Measurements from ENCODE around the gene CLPX.
"Not testable (repeated sequence)": the region's sequence is repeated elsewhere in the genome, so short reads cannot be mapped to it uniquely, and the experiment has no call there.

CLPX gene

DNA sequence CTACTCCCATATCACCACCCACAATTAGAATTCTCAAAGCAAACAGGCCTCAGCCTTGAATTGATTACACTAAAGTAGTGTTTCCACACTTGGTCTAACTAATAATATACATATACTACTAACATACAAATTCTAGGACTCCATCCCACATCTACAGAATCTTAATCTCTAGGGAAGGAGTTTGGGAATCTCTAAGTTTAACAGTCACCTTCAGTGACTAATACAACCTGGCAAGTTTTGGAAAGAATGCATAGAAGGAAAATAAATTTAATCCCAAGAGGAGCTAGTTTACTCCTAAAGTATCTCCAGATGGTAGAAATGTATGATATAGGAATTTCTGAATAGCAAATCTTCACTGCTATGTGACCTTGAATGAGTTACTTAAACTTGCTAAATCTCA is 9.1 kb downstream of the CLPX start:
- no peak overlapping the region for H3K27ac ChIP-seq
- DNase-seq (ENCODE audit: low read depth, low spot score), result no peak

DNA sequence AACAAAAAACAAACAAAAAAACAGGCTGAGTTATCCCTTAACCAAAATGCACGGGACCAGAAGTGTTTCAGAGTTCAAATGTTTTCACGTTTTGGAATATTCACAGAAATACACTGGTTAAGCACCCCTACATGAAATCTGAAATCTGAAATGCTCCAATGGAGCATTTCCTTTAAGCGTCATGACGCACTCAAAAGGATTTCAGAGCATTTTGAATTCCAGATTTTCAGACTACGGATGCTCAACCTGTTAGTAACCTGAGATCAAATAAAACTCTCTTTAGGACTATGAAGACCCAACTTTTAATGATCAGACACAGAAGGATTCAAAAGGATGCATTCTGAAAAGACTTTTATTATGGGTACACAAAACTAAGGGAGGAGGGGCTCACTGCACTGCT is 9.6 kb downstream of the CLPX start:
- no peak for DNase-seq (ENCODE audit: low read depth, low spot score)
- H3K27ac ChIP-seq, result no peak overlapping the region

DNA sequence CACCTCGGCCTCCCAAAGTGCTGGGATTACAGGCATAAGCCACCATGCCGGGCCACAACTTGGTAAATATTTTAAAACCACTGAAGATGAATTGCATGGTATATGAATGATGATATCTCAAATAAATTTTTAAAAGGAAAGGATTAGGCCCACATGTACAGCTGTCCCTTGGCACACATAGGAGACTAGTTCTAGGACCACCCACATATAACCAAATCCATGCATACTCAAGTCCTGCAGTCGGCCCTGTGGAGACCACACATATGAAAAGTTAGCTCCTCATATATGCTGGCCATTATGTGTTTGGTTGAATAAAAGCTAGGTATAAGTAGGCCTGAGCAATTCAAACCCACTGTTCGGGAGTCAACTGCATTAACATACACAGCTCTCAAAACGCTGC is 10.6 kb downstream of the CLPX start:
- no peak overlapping the region for H3K27ac ChIP-seq
- DNase-seq (ENCODE audit: low read depth, low spot score), result no peak

DNA sequence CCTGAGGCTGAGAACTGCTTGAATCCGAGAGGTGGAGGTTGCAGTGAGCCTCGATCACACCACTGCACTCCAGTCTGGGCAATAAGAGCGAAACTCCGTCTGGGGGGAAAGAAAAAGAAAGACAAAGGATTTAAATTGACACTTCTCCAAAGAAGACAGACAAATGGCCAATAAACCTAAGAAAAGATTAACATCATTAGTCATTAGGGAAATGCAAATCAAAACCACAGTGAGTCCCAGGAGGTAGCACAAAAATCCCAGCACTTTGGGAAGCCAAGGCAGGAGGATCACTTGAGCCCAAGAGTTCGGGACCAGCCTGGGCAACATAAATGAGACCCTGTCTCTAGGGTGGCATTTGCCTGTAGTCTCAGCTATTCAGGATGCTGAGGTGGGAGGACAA is 12.6 kb downstream of the CLPX start:
- H3K27ac ChIP-seq, result peak overlapping the region; percentile 35
- no peak for DNase-seq (ENCODE audit: low read depth, low spot score)

DNA sequence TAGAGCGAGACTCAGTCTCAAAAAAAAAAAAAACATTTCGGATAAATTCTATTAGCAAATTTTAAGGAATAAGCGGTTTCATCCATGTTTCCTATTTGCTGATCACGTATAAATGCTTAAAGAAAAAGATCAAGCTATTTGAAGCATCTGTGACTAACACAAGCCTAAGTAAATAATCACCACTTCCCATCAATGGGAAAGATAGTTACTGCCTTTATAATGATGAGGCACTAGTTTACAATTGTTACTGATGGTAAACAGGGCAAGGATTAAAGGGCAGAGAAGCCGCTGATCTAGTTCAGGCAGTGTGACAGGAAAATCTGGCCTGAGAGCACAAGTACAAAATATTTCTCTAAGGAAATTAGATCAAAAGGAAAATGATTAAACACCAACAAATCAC is 13.7 kb downstream of the CLPX start:
- peak overlapping the region; percentile 35 for H3K27ac ChIP-seq
- DNase-seq (ENCODE audit: low read depth, low spot score), result no peak

DNA sequence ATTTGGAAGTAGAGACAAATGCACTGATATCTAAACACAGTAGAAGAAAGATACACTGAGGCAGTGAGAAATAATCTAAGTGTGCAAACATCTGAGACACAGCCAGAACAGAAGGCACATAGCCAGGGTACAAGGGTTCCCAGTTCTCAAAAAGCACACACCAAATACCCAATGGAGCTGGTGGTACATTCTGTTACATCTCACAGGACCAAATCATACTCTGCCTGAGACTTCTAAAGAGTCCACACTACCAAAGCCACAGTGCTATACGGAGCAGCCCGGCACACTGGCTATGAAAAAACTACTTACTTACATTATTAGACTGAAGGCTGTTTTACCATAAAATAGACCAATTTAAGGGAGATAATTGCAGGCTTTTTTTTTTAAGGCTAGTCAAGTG is 19.3 kb downstream of the CLPX start:
- DNase-seq (ENCODE audit: low read depth, low spot score), result no peak
- H3K27ac ChIP-seq, result no peak overlapping the region

DNA sequence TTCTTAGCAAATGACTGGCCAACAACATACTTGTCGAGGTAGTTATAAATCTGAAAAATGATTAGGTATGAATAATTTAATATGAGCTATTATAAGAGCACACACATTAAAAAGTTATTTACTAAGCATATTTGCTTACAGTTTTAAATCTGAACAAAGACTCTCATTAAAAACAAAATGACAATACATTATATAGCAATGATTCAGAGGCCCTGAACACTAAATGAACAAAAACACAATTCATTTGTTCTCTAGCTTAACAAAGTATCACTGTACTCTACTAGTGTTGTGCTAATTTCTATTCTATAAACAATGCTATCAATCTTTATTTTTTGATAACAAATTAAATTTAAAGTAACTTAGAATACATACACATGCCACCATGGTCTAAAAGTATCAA is 21.0 kb downstream of the CLPX start:
- no peak overlapping the region for H3K27ac ChIP-seq
- no peak for DNase-seq (ENCODE audit: low read depth, low spot score)

DNA sequence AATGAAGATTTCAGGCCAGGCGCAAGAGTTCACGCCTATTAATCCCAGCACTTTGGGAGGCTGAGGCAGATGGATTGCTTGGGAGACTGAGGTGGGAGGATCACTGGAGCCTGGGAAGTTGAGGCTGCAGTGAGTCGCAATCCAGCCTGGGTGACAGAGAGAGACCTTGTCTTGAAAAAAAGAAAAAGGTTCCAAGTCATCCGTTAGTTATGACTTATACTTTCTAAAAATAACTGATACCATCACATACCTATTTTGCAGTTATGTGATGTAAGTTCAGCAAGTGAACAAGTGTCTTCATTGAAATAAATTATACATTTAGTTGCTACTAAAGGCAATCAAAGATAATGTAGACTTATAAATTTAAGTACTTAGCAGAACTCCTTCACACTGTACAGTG is 22.1 kb downstream of the CLPX start:
- no peak for DNase-seq (ENCODE audit: low read depth, low spot score)
- no peak overlapping the region for H3K27ac ChIP-seq

DNA sequence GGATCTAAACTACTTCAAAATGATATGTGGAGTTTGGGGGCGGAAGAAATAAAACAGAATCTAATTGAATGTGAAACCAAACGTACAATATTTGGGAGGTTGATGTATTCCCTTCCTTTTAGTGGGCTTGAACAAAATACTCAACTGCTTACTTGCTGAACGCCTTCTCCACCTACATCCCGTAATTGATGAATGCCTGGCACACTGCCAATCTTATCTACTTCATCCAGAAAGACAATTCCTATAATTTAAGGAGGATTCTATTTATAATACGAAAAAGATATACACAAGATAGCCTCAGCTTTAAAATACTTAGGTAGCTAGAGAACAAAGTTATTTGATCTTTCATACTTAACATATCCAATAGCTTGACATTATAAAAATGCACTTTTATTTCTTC is 28.4 kb downstream of the CLPX start:
- no peak overlapping the region for H3K27ac ChIP-seq
- no peak for DNase-seq (ENCODE audit: low read depth, low spot score)

DNA sequence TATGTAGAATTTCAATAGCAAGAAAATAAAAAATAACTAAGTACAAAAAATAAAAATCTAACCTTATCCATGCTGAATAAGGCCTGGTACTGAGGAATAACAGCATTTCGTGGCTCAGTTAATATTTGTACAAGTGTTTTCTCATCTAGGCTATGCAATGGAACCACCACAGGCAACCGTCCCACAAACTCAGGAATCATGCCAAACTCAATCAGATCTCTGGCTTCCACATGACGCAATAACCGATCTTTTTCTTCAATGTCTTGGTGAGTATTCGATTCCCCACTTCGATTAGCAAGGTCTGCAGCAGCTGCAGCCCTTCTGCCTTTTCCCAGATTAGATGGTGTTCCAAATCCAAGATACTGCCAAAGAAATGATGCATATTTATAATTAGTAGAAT is 30.4 kb downstream of the CLPX start:
- no peak for DNase-seq (ENCODE audit: low read depth, low spot score)
- H3K27ac ChIP-seq, result no peak overlapping the region

DNA sequence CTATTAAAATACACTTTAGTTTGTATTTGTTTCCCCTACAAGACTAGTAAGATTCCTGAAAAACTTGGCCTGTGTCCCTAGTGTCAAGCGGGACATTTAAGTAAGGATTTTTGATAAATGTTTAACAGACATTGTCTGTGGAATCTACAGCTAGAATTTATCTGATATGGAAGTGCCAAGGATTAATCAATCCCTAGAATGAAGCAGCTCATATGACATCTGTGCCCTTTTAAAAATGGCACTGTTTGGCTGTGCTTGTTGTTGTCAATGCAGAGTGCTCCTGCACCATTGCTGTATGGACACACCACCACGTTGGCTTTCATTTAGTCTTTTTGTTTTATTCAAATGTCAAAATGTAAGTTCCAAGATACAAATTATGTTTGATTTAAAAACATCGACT is 37.2 kb downstream of the CLPX start:
- no peak overlapping the region for H3K27ac ChIP-seq
- DNase-seq (ENCODE audit: low read depth, low spot score), result no peak

DNA sequence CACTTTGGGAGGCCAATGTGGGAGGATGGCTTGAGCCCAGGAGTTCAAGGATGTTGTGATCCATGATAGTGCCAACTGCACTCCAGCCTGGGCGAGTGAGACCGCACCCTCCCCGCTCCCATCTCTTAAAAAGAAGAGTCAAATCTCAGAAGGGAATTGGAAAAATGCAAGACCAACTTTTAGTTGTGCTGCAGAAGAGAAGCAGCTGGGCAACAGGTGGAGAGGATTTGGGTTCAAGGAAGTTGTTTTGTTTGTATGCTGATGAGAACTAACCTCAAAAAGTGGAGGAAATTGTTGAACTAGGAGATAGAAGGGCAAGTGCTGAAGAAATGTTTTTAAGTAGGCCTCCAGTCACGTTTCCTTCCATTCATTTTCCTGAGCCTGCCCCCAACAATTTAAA is 38.7 kb downstream of the CLPX start:
- no peak for DNase-seq (ENCODE audit: low read depth, low spot score)
- H3K27ac ChIP-seq, result no peak overlapping the region

DNA sequence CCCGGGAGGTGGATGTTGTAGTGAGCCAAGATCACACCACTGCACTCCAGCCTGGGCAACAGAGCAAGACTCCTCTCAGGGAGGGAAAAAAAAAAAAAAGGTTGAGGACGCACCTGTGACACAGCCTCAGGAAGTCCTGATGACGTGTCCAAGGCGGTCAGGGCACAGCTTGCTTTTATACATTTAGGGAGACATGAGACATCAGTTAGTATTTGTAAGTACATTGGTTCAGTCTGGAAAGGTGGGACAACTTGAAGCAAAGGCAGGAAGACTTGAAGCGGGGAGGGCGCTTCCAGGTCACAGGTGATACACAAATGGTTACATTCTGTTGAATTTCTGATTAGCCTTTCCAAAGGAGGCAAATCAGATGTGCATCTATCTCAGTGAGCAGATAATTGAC is 46.5 kb downstream of the CLPX start:
- not testable (repeated sequence) for H3K27ac ChIP-seq; DNase-seq (ENCODE audit: low read depth, low spot score)

DNA sequence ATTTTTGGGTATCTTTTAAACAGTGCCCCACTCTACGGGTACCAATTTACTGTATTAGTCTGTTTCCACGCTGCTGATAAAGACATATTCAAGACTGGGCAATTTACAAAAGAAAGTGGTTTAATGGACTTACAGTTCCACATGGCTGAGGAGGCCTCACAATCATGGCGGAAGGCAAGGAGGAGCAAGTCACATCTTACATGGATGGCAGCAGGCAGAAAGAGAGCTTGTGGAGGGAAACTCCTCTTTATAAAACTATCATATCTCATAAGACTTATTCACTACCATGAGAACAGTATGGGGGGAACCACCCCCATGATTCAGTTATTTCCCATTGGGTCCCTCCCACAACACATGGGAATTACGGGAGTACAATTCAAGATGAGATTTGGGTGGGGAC is 47.2 kb downstream of the CLPX start:
- H3K27ac ChIP-seq; DNase-seq (ENCODE audit: low read depth, low spot score): not testable (repeated sequence)

DNA sequence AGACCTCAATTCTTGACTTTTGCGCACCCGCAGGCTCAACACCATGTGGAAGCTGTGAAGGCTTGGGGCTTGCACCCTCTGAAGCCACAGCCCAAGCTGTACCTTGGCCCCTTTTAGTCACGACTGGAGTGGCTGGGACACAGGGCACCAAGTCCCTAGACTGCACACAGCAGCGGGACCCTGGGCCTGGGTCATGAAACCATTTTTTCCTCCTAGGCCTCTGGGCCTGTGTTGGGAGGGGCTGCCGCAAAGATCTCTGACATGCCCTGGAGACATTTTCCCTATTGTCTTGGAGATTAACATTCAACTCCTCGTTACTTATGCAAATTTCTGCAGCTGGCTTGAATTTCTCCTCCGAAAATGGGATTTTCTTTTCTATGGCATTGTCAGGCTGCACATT is 48.1 kb downstream of the CLPX start:
- DNase-seq (ENCODE audit: low read depth, low spot score); H3K27ac ChIP-seq: not testable (repeated sequence)

DNA sequence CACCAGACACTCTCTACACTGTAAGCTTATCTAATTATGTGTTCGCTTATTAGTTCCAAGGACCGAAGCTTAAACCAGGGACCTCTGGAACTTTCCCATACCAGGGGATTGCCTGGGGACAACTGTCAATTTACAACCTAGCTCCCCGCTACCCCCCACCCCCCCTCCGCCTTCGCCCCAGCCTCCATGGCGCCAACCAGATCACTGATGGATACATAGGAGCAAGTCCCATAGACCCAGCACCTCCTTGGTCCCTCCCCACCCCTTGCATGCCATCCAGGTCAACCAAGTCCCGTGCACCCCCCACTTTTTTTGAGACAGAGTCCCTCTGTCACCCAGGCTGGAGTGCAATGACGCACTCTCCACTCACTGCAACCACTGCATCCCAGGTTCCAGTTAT is 50.6 kb downstream of the CLPX start:
- H3K27ac ChIP-seq, result no peak overlapping the region
- no peak for DNase-seq (ENCODE audit: low read depth, low spot score)

DNA sequence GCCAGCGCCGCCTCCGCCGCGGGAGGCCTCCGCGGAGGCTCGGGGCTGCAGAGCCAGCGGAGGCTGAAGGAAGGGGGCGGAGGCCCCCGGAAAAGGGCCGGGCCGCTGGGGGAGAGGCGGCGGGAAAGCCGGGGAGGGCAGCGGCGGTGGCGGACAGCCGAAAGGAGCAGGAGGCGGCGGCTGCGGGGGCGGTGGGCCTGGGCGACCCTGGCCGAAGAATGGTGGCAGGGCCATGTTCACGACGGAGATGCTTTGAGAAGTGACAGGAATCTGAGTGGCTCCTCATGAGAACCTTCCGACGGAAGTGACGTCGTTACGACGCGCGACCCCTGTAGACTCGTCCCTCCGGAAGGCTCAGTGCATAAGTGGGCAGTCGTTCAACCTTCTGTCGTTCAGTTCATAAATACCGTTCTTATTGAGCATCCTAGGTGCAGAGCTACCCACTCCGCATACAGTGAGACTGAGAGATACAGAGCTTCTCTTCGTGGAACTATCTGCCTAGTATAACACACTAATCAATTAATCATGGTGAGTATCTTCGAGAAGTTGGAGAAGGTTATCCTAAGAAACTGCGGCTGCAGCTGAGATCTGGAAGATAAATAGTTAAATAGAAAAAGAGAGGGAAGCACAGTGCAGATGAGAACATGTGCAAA is 51.5 kb downstream of the CLPX start, which contains the start of gene PDCD7:
Gene PDCD7, minus strand, starts transcription at position 261 of the 653 bp plus-strand sequence. Its CDS starts 27 bp downstream, at position 234.
- peak; percentile 44 for DNase-seq (ENCODE audit: low read depth, low spot score)
- H3K27ac ChIP-seq, result peak within 1 kb of the TSS; percentile 72

DNA sequence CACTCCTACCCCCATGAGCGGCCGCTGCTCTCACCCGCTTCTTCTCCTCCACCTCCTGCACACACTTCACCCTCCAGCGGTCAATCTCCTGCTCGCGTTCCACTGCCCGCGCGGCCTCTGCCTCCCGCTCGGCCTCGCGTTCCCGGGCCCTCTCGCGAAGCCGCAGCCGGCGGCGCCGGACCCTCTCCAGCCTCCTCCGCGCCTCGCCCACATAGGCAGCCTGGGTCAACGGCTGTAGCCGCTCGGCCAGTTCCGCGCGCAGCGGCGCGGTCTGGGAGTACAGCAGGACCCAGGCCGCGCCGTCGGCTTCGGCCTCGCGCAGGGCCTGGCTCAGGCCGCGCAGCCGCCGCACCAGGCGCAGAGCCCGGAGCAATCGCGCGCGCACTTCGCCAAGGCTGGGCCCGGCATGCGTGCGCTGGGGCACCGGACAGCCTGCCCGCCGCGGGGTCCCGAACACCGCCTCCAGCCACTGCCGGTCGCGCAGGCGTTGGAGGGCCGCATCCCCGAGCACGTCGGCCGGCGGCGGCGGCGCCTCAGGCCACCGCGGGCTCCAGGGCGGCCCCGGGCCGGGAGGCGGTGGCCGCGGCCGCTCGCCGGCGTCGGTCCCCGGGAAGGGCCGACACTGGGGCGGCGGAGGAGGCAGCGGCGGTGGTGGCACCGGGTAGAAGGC is 52.1 kb downstream of the CLPX start:
- no peak for DNase-seq (ENCODE audit: low read depth, low spot score)

DNA sequence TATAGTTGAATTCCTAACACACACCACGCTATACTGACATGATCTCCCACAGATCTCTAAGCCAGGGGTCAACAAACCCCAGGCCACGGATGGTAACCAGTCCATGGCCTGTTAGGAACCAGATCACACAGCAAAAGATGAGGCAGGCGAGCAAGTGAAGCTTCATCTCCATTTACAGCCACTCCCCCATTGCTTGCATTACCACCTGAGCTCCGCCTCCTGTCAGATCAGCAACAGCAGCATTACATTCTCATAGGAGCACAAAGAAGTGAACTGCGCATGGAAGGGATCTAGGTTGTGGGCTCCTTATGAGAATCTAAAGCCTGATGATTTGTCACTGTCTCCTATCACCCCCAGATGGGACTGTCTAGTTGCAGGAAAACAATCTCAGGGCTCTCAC is 54.2 kb downstream of the CLPX start:
- no peak for DNase-seq (ENCODE audit: low read depth, low spot score)
- no peak overlapping the region for H3K27ac ChIP-seq

More for the DNA sequence above, 52.1 kb downstream of the CLPX start:
- peak overlapping the region; percentile 72 for H3K27ac ChIP-seq

DNA sequence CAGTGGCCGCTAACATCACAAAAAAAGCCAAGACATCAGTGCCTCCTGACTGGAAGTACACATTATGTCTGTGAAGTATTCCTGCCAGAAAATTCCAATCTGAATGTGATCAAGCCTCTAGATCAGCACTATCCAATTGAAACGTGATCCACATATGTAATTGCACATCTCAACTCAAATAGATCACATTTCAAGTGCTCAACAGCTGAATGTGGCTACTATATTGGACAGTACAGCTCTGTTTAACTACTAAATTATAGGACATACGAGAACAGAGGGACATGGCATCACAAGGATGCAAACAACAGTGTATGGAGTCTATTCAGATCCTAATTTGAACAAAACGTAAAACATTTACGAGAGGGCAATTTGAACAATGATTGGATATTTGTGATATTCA is 69.6 kb downstream of the CLPX start:
- H3K27ac ChIP-seq, result no peak overlapping the region
- no peak for DNase-seq (ENCODE audit: low read depth, low spot score)

DNA sequence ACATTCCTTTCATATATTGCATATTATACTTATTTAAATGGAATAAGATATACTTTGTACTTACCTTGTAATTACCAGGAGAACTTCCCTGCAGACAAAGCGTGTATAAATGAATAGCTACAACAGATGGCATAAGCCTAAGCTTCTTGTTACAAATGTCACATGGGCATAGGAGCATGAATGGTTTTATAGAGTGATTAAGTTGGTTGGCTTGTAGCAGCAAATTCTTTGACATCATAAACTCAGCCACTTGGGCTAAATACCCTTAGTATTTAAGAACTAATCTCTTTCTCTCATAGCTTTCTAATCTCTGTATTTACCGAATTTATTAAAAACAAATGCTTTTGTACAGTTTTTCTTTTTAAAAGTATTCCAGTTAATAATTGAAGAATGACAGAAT is 70.1 kb downstream of the CLPX start, which contains the start of gene UBAP1L:
Gene UBAP1L, minus strand, starts transcription at position 115 of the 400 bp plus-strand sequence. CDS start 8,985 bp downstream, outside the sequence.
- no peak within 1 kb of the TSS for H3K27ac ChIP-seq
- no peak for DNase-seq (ENCODE audit: low read depth, low spot score)
